ENCODE results near the gene TMEM120B. TPM values are rescaled to one million over a fixed set of nuclear protein-coding genes. Genes with fewer than 3 reads are reported as not detected.

TMEM120B gene
- total and polyA plus RNA-seq, 2 of the 13 experiments (the other 11 are each of a cell fraction or from before 2014, with no cell fraction given): 7.1 to 12.9 TPM

DNA sequence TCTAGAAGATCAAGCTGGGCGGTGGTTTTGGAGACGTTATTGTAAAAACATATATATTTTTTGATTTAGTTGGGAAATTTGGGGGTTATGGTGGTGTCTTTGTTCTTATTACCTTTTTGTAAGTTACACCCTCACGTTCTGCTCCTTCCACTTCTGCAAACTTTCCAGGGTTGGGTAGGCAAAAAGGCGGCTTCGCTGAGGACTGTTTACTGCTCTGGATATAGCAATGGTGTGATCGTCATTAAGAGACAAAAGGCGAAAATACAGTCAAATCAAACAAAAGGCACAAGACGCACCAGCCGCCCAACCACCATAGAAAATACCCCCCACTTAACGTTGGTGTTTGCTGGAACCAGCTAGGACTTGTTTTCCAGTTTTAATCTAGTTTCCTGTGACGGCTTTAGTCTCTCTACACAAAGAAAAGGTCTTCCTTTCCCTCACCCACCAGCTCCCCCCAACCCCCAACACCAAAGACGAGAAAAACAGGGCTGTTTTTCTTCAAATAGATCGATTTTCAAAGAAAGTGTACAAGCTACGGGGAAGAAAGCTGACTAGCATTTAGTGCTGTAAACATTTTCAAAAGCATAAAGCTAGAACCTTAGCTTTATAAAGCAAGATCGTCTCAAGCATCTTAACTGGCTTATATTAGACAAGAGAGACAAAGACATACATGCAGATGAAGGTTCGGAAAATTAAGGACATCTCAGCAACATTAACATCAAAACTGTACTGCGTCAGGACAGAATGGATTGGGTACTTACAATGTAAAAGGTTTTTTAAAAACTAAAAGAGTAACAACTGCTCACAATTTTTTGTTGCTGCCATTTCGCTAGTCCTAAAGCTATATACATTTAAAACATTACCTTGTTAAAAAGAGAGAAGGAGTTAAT, 89.3 kb downstream of the TMEM120B start (continued):
- TF ChIP-seq CREM (IDR thresholded peaks at IDR 0.05) (0 out of 2 replicates have a peak, but pooled peaks have one; percentile 10), CREM (CRISPR knock-in tag; IDR thresholded peaks at IDR 0.05) (no peak), GFI1 (CRISPR knock-in tag; IDR thresholded peaks at IDR 0.05; ENCODE audit: borderline replicate concordance) (no peak), STAG1 (CRISPR knock-in tag; IDR thresholded peaks at IDR 0.05) (no peak), NFYC (CRISPR knock-in tag; IDR thresholded peaks at IDR 0.05) (no peak), MED13 (CRISPR knock-in tag; IDR thresholded peaks at IDR 0.05) (no peak), SAP130 (CRISPR knock-in tag; IDR thresholded peaks at IDR 0.05; ENCODE audit: low read depth) (0 out of 2 replicates have a peak, but pooled peaks have one; percentile 3), ZNF543 (CRISPR knock-in tag; IDR thresholded peaks at IDR 0.05) (no peak), GPN1 (CRISPR knock-in tag; IDR thresholded peaks at IDR 0.05; ENCODE audit: borderline replicate concordance) (no peak), ZNF839 (CRISPR knock-in tag; IDR thresholded peaks at IDR 0.05; ENCODE audit: borderline replicate concordance) (no peak), KLF11 (CRISPR knock-in tag; IDR thresholded peaks at IDR 0.05) (no peak), TOPORS (CRISPR knock-in tag; IDR thresholded peaks at IDR 0.05) (no peak), ZNF333 (CRISPR knock-in tag; IDR thresholded peaks at IDR 0.05; ENCODE audit: borderline replicate concordance) (no peak), NCOA2 (CRISPR knock-in tag; IDR thresholded peaks at IDR 0.05) (no peak)
- TF ChIP-seq, protein P1, sequence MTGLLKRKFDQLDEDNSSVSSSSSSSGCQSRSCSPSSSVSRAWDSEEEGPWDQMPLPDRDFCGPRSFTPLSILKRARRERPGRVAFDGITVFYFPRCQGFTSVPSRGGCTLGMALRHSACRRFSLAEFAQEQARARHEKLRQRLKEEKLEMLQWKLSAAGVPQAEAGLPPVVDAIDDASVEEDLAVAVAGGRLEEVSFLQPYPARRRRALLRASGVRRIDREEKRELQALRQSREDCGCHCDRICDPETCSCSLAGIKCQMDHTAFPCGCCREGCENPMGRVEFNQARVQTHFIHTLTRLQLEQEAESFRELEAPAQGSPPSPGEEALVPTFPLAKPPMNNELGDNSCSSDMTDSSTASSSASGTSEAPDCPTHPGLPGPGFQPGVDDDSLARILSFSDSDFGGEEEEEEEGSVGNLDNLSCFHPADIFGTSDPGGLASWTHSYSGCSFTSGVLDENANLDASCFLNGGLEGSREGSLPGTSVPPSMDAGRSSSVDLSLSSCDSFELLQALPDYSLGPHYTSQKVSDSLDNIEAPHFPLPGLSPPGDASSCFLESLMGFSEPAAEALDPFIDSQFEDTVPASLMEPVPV (CRISPR knock-in tag; IDR thresholded peaks at IDR 0.05): no peak
